ENCODE measurements around the gene SYNGR2.

GRCh38 chr17:78143214-78144146, 24.9 kb upstream of the SYNGR2 start:
- no peak for TF ChIP-seq CTCF (IDR thresholded peaks at IDR 0.05)
- TF ChIP-seq POLR2A (IDR thresholded peaks at IDR 0.05) = no peak

Data from thyroid gland (tissue), 4 donors.